GM18873 (cell line): ENCODE results near the gene RET.

Source experiments
- ATAC-seq: cut with Tn5 transposase; IDR thresholded peaks from one replicate; pipeline ENCODE4 v1.9.1; 2021; ENCODE audit warnings: mild to moderate bottlenecking, moderate library complexity, moderate number of reproducible peaks; ENCODE audit not compliant: unreplicated experiment, low FRiP score

RET gene

DNA sequence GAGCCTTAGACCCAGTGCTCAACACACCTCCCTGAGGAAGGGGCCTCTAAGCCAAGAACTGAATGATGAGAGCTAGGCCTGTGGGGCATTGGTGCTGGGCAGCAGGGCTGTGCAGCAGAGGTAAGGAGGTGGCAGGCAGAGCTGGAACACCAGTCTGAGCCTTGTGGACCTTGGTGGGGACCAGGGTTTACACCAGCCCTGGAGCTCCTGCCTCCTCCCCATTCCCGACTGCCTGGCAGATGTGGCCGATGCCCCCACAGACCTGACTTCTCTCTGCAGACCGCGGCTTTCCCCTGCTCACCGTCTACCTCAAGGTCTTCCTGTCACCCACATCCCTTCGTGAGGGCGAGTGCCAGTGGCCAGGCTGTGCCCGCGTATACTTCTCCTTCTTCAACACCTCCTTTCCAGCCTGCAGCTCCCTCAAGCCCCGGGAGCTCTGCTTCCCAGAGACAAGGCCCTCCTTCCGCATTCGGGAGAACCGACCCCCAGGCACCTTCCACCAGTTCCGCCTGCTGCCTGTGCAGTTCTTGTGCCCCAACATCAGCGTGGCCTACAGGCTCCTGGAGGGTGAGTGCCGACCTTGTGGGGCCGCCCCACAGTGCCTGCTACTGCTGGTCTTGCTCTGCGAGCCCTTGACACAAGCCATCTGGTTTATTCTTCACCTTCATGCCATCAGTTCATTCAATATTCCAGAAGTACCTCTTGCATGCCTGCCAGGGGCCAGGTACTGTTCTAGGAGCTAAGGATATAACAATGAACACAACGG is 25.4 kb downstream of the RET start:
- no peak for ATAC-seq

DNA sequence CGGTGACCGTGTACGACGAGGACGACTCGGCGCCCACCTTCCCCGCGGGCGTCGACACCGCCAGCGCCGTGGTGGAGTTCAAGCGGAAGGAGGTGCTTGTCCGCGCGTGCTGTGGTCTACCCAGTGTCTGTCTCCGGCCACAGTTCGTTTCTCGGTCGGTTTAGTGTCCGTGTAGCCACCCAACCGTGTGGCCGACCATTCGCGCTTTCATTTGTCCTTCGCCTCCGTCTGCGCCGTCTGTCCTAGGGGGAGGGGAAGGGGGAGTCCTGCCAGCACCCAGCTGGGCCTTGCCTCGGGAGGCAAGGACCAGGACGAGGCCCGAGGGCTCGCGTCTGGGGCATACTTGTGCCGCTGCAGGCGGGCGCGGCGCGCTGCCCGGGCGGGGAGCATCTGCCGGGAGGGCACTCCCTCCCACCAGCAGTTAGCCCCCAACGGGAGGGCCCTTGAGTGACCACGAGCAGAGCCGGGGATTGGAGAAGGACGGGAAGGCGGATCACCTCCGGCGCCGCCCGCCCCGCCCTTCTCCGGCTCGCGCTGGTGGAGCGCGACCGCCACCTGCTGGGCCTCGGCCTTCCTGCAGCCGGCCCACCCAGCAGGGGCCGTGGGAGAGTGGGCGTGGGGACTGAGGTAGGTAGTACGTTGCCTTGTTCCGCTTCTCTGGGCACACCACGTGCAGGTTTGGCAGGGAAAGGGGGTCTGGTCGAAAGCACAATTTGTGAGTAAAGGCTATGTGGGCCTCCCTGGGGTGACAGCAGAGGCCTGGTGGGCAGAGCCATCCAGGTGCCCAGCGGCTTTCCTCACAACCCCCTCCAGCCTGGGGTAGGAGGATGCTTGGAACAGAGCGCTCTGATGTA is 28.5 kb downstream of the RET start:
- peak; percentile 71 for ATAC-seq

GRCh38 chr10:43105956-43106229 is 29.0 kb downstream of the RET start:
- no peak for ATAC-seq

DNA sequence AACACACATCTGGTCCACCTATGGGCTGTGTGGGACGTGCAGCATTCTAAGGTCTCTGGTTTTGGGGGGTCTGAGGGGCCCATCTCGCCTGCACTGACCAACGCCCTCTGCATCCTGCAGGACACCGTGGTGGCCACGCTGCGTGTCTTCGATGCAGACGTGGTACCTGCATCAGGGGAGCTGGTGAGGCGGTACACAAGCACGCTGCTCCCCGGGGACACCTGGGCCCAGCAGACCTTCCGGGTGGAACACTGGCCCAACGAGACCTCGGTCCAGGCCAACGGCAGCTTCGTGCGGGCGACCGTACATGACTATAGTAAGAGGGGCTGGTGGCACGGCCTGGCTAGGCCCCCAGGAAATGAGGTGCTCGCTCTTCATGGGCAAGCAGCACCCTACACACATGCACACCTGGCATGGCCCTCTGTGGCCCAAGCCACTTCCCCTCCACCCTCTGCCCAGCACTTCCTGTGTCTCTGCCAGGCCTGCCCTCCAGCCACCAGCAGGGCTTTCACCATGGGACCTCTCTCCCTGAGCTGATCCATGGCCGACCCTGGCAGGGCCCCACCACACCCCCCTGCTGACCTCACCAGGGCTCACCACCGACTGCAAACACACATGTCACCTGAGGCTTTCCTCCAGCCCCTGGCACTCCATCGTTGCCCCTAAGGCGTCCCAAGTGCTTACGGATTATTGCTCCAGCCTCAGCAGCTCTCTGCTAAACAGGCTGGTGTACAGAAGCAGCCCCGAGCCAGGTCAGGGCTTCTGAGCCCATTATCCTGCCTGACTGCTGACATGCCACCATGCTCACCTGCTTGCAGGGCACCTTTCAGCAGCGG is 29.6 kb downstream of the RET start:
- no peak for ATAC-seq

GRCh38 chr10:43108951-43109350 is 32.1 kb downstream of the RET start:
- ATAC-seq, result no peak

DNA sequence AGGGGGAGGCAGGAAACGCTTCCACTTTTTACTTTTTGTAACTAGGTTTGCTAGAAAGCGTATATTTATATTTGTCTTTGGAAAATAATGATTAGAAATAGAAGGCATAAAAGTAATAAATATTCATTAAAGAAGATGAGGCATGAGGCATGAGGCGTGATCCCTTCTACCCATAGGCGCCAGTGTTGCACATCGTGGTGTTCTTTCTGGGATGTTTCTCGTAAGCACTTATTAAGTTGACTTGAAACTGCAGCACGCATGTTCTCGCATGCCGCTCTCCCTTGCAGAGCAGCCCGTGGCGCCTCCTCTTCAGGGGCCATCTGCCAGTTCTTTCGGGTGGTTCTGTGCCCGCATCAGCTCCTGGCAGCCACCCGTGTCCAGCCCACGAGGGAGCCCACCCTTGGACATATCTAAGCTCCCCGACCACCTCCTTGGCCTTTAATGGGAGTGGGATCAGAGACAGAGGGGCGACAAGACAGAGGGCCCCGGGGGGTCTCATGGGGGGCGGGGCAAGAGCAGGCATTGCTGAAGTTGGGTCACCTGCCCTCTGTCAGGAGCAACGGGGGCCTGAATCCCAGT is 32.9 kb downstream of the RET start:
- ATAC-seq, result no peak

DNA sequence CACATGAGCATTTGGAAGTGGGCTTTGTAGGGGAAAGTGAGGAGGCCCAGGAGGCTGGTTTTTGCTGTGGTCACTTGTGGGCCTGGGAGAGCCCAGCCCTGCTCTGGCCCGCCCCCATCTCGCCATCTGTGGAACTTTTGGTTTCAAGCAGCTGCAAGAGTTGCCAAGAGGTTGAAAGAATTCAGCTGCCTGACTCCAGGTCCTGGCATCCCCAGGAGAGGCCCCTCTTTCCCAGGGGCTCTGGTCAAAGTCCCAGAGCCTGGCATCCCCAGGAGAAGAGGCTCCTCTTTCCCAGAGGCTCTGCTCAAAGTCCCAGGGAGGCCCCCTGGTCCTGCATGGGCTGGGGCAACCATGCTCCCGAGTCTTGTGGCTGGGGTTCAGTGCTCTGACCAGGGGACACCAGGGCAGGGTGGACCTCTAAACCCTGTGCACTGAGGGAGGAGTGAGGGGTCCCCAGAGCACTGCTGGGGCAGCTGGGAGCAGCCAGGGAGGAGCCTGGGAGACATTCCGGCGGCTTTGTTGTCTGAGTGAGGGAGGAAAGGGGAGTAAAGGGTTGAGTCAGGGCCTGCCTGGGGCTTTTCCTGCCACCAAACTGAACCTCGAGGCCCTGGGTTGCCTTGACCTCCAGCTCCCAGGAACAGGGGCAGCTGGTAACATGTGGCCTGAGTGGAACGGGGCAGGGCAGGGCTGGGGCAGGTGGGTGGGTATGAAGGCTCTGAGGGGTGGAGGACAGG is 33.6 kb downstream of the RET start:
- ATAC-seq, result no peak

DNA sequence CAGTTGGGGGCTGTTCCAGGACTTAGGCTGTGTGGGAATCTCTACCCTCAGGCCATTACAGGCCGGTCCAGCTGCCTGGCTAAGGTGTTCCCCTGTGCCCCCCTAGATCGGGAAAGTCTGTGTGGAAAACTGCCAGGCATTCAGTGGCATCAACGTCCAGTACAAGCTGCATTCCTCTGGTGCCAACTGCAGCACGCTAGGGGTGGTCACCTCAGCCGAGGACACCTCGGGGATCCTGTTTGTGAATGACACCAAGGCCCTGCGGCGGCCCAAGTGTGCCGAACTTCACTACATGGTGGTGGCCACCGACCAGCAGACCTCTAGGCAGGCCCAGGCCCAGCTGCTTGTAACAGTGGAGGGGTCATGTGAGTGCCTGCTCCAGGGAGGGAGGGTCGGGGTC is 34.2 kb downstream of the RET start:
- no peak for ATAC-seq

DNA sequence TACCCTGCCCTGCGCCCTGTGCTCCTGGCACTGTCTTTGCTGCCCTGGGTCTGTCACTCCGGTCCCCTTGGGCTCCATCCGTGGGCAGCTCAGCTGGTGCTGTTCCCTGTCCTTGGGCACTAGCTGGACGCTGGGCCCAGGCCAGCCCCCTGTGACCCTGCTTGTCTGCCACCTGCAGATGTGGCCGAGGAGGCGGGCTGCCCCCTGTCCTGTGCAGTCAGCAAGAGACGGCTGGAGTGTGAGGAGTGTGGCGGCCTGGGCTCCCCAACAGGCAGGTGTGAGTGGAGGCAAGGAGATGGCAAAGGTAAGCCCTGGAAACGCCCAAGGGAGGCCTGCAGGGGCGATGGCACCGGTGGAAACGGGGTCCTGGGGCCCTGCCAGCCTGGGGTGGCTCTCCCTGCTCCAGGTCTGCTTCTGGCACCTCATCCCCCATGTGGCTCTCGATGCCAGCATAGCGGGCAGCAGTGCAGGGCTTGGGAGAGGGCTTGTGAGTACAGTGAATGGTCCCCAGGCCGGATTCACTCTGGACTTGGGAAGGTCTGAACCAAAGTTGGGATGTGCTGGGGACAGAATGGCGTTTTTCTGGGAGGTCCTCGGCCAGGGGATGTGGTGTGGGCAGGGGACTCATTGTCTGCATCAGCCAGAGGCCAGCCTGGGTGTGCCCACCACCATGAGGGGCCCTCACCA is 35.2 kb downstream of the RET start:
- ATAC-seq, result no peak

GRCh38 chr10:43112608-43112961 is 35.7 kb downstream of the RET start:
- ATAC-seq, result no peak

DNA sequence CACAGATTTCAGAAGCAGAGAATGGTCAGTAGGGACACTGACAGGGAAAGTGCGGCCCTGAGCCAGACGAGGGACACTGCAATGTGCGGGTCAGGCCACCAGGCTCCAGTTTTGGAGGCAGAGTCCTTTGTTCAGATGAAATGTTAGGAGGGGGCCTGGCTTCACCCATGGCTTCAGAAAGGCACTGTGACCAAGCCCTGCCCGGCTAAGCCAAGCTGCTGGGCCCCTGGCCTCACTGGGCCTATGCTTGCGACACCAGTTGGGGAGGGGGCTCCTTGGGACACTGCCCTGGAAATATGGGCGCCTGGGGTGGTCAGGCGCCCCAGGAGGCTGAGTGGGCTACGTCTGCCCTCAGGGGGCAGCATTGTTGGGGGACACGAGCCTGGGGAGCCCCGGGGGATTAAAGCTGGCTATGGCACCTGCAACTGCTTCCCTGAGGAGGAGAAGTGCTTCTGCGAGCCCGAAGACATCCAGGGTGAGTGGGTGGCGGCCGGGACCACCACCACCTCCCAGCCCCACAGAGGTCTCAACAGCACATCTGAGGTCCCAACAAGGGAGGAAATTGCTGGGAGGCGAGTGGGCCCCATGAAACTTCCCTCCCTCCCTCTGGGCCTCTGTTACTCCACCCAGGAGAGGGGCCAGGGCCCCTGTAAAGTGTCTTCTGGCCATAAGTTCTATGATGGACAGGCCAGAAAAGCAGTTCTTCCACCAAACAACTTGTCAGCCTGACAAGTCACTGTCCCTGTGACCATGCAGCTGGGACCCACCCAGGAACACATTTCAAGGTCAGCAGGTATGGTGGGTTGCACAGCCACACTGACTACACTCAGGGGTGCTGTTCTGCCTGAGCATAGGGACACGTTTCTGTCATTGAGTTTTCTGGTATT is 36.6 kb downstream of the RET start:
- no peak for ATAC-seq

- no peak for ATAC-seq
These were observed 37.3 kb downstream of the RET start for GRCh38 chr10:43114088-43114742.

DNA sequence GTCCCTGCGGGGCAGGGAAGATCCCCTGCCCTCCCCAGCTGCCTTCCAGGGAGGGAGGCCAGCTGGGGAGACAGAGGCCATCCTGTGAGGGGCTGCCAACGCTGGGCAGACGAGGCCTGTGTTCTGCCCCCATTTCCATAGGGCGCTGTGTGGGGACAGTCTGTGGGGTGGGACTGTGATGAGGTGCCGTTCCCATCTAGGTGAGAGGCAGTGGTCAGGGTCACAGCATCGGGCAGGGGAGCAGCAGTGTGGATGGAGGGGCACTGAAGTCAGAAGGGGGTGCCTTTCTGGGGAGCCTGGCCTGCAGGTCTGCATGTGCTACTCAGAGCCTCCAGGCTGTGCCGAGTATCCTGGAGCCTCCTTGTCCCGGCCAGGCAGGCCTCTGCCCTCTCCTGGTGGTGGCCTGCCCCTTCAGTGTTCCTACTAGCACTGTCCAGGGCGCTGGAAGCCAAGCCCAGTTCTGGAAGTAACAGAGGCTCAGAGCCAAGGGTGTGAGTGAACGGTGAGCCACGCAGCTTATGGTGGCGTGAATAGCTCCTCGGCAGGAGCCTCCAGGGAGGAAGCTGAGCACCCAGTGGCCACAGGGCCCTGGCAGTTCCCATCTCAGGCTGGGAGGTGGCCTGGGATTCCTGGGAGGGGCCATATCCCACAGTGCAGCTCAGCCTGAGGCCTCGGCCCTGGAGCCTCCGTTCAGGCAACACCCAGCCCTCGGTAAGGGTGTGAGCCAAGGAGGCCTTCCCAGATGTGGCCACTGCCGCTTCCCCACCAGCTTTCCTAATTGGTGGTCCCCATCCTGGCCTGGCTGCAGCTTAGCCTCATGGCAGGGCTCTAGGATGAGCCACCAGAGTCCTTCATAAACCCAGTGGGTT is 38.1 kb downstream of the RET start:
- ATAC-seq, result no peak

GRCh38 chr10:43115881-43116595 is 39.2 kb downstream of the RET start:
- no peak for ATAC-seq

GRCh38 chr10:43116596-43116995 is 39.7 kb downstream of the RET start:
- ATAC-seq, result no peak

DNA sequence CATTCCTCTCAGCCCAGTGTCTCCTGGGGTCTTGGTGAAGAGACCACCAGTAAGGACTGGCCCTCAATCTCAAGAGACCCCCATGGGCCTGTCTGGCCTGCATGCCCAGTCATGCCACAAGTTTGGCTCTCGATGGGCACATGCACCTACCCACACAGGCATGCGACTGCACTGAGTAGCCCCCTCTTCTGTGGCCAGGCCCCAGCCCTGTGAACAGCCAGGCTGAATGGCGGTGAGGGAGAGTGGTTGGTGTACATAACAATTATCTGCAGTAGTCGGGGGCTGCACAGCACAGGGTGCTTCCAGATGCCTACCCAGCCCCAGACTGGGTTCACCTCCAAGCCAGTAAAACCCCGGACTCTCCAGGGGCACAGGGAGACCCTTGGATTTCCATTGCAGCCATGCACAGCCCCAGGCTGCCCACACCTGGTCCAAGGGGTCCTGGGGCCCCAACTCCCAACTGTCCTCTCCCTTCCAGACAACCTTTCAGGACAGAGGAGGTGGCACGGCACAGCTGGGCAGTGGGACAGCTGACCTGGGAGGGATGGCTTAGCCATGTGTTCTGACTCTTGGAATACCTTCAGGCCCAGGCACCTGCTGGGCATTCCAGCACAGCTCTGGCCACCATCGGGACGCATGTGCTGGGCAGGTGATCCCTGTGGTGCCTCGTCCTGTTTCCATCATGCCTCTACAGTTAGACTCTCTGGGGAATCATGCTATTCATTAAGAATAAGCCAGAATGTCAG is 40.3 kb downstream of the RET start:
- no peak for ATAC-seq
